Lower lobe of right lung (tissue), 2 donors: Measurements from ENCODE around the gene STK4. TPM values are rescaled to one million over a fixed set of nuclear protein-coding genes. Genes with fewer than 3 reads are reported as not detected.

Source experiments
- ATAC-seq, 2 donors: fragments of 200-7000 bp; cut with Tn5 transposase; one replicate each; pipeline ENCODE4 v1.9.1; 2020 to 2022; ENCODE audit warnings: mild to moderate bottlenecking in 2 of 2, moderate library complexity in 2 of 2
- DNase-seq: peaks from one replicate; pipeline ENCODE4 v3.0.0-alpha.2; 2020
- H3K27ac ChIP-seq: fragments of 200-600 bp; one replicate; pipeline ENCODE4 v1.8.0; 2022
- H3K27me3 ChIP-seq: fragments of 200-600 bp; one replicate; pipeline ENCODE4 v1.8.0; 2022; ENCODE audit warnings: low read depth
- H3K36me3 ChIP-seq: fragments of 200-600 bp; one replicate; pipeline ENCODE4 v1.8.0; 2022; ENCODE audit warnings: mild to moderate bottlenecking
- H3K4me1 ChIP-seq: fragments of 200-600 bp; one replicate; pipeline ENCODE4 v1.8.0; 2022
- H3K4me3 ChIP-seq: fragments of 200-600 bp; one replicate; pipeline ENCODE4 v1.8.0; 2022; ENCODE audit warnings: mild to moderate bottlenecking
- H3K9me3 ChIP-seq: fragments of 200-600 bp; one replicate; pipeline ENCODE4 v1.8.0; 2022
- CTCF ChIP-seq: fragments of 200-600 bp; IDR thresholded peaks from one replicate; pipeline ENCODE4 v1.8.0; 2022; ENCODE audit warnings: antibody characterized with exemption, mild to moderate bottlenecking
- intact Hi-C: fragments of 100-400 bp; cut with DNase I; formaldehyde crosslinking; loops from one replicate; pipeline ENCODE4 v1.11.0; 2022
- total RNA-seq: library from RNA; stranded (reverse); fragmentation: NEBNext Ultra II Directional; extraction: Animal tissue kit (Norgen Biotek cat#: 25700); gene quantifications from one replicate; pipeline ENCODE4 v1.2.1, GENCODE V29; 2021
- donor health status: DM: no; HTN: yes; CAD: no; lungs with severe emphysema.

Gene STK4
- total RNA-seq, 1 donor from 2014 or later, result 73.4 TPM

DNA sequence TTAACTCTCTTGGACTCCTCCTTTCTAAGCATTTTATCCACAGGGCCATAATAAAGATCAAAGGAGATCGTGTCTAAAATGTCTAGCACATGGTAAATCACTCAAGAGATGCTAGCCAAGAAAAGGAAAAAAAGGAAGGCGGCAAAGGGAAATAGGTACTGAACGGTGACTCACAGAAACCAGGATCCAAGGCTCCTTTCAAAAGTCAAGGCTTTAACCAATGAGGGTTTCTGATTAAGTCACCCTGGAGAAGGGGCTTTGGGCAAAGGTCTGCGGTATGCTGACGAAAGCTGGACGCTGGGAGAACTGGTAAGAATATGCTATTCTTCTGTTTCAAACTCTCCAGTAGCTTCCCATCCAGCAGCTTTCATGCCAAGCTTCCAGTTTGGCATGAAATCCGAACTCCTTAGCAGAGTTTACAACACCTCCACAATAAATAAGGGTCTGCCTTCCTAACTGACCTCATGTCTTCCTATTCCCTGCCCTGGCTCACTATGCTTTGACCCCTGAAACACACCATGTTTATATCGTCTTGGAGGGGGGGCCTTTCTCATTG lies 7.2 kb upstream of the STK4 start:
- Histone ChIP-seq H3K4me1 (peaks cover 14% of the 10 kb centered on the region), H3K27me3 (no peaks in the 10 kb centered on the region), H3K27ac (peak overlapping the region; percentile 0), H3K9me3 (no peaks in the 10 kb centered on the region), H3K36me3 (peaks cover 22% of the 10 kb centered on the region), H3K4me3 (peak overlapping the region; percentile 91)
- TF ChIP-seq CTCF, result no peak
- intact Hi-C loops, result no loop called here
- ATAC-seq (peak in 1 of 2 donors; percentile 2), DNase-seq (no peak)

DNA sequence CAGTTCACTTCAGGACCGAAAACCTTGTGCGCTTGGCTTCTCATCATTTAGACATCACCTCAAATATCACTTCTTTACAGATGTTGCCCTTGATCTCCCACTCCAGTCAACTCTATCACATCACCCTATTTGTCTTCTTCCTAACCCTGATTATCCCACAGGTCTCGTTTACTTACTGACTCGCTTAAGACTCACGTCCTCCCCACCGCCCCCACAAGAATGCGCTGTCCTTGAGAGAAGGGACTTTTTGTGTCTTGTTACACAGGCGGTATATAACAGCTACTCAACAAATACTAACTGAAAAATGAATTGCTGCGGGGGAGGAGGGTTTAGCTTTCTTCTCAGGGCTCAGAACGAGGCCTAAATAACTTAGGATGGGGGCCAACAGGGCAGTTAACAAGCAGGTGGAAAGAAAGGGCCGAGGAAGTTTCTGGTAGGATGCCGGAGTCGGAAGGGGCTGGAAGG lies 6.6 kb upstream of the STK4 start:
- H3K27ac ChIP-seq, result peak overlapping the region; percentile 75
- ATAC-seq, result peak; percentile 57 to 83
- intact Hi-C loops, result no loop called here

DNA sequence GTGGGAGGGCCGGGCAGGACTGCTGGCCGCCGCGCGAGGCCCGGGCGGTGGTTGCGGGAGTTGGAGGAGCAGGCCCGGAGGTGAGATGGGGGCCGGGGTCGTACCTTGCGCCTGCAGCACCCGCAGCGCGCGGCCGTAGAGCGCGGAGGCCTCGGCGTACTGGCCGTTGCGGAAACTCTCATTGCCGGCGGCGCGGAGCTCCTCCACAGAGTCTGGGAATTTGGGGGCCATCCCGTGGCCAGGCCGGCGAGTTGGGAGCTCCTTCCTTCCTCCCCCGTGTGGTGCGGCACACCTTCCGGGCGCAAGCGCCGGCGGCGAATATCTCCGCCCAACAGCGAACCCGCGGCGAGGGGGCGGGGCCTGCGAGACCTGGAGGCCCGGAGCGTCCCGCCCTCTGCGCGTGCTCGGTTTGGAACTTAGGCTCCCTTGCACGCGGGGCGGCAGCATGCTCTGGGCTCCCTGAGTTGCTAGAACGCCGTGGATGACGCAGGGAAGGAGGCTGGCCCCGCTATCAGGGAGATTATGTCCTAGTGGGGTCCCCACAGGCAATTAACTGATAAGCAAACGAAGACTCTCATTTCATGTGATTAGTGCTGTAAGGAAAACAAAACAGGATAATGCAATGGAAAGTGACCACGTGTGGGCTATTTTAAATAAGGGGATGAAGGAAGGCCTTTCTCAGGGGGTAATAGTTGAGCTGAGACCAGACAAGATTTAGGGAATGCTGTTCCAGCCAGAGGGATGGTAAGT lies 6.0 kb upstream of the STK4 start, which contains the start of gene TOMM34:
TOMM34 (minus strand) TSS at position 295 of the 750 bp plus-strand sequence; CDS start at position 231, 64 bp downstream.
- Histone ChIP-seq H3K27ac (peak within 1 kb of the TSS; percentile 75), H3K27me3 (no peaks in the 10 kb centered on the region)
- no peak for TF ChIP-seq CTCF

More for the DNA sequence above, 6.6 kb upstream of the STK4 start:
- no peaks in the 10 kb centered on the region for H3K27me3 ChIP-seq
- no peak for TF ChIP-seq CTCF
- DNase-seq, result no peak
- peak overlapping the region; percentile 91 for H3K4me3 ChIP-seq
- peaks cover 17% of the 10 kb centered on the region for H3K36me3 ChIP-seq
- H3K9me3 ChIP-seq, result no peaks in the 10 kb centered on the region
- H3K4me1 ChIP-seq, result peaks cover 14% of the 10 kb centered on the region

GRCh38 chr20:44961011-44961869 lies 5.1 kb upstream of the STK4 start:
- H3K4me1 ChIP-seq, result peaks cover 20% of the 10 kb centered on the region
- no peaks in the 10 kb centered on the region for H3K27me3 ChIP-seq
- intact Hi-C loops, result no loop called here
- H3K9me3 ChIP-seq, result no peaks in the 10 kb centered on the region
- H3K27ac ChIP-seq, result peak overlapping the region; percentile 75
- no peak for ATAC-seq
- no peak for TF ChIP-seq CTCF
- peaks cover 1% of the 10 kb centered on the region for H3K36me3 ChIP-seq
- DNase-seq, result no peak
- H3K4me3 ChIP-seq, result peak overlapping the region; percentile 91

More for the DNA sequence above, 6.0 kb upstream of the STK4 start, which contains the start of gene TOMM34:
- Histone ChIP-seq H3K4me3 (peak within 1 kb of the TSS; percentile 91), H3K4me1 (peaks cover 14% of the 10 kb centered on the region), H3K36me3 (peaks cover 11% of the 10 kb centered on the region), H3K9me3 (no peaks in the 10 kb centered on the region)
- ATAC-seq, result peak; percentile 98 to 99
- DNase-seq, result peak; percentile 98
- intact Hi-C loops, result no loop called here

DNA sequence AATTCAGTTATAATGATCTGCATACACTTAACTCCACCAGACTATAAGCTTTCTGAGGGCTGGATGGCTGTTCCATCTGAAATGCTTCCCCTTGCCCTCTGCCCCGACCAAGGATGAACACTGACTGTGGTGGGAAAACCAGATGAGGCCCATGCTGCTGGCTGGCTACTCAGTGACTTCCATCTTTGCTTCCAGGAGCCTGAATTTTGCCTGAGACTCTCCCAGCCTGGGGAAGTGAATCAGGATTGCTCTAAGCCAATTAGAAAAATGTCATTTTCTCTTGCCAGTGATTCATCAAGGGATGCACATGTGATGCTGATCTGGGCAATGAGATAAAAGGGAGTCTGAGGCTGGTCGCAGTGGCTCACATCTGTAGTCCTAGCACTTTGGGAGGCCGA lies 4.4 kb upstream of the STK4 start:
- Histone ChIP-seq H3K36me3 (no peaks in the 10 kb centered on the region), H3K4me1 (peaks cover 21% of the 10 kb centered on the region), H3K27me3 (no peaks in the 10 kb centered on the region), H3K9me3 (no peaks in the 10 kb centered on the region), H3K4me3 (no peak overlapping the region), H3K27ac (no peak overlapping the region)
- TF ChIP-seq CTCF, result no peak
- DNase-seq (no peak), ATAC-seq (no peak)
- intact Hi-C loops, result no loop called here
